DND-41 (cell line): Measurements from ENCODE around the gene ABCG5.

Experiments used
- ATAC-seq: fragments of 200-7000 bp; cut with Tn5 transposase; 3 replicates; pipeline ENCODE4 v1.9.1; 2021; ENCODE audit warnings: low read depth; ENCODE audit not compliant: insufficient read depth
- DNase-seq: peaks from one replicate; pipeline ENCODE4 v3.0.0-alpha.2; 2020
- H2AFZ ChIP-seq: 2 replicates; pipeline ENCODE4 v1.6.0; 2012; ENCODE audit warnings: low read depth, low read length
- H3K27ac ChIP-seq: 2 replicates; pipeline ENCODE4 v1.5.1; 2012; ENCODE audit warnings: low read length, inconsistent platforms
- H3K27me3 ChIP-seq: fragments of 200-600 bp; sonication (generic); 2 replicates; pipeline ENCODE4 v1.6.0; 2012; ENCODE audit warnings: low read length, mild to moderate bottlenecking, inconsistent platforms; ENCODE audit not compliant: insufficient read depth, poor library complexity
- H3K36me3 ChIP-seq: 2 replicates; pipeline ENCODE4 v1.5.1; 2012; ENCODE audit warnings: low read length, inconsistent platforms; ENCODE audit not compliant: insufficient read depth
- H3K4me1 ChIP-seq: 2 replicates; pipeline ENCODE4 v1.5.1; 2012; ENCODE audit warnings: mild to moderate bottlenecking, low read length; ENCODE audit not compliant: insufficient read depth
- H3K4me2 ChIP-seq: 2 replicates; pipeline ENCODE4 v1.6.0; 2012; ENCODE audit warnings: mild to moderate bottlenecking, moderate library complexity, low read length, inconsistent platforms; ENCODE audit not compliant: insufficient read depth
- H3K4me3 ChIP-seq, 2 experiments: fragments of 200-600 bp in 1 of 2; shearing (Covaris generic) in 1 of 2; 2 replicates each; pipeline ENCODE4 v1.5.1; 2012 to 2016; ENCODE audit warnings: inconsistent platforms in 2 of 2, low read length in 2 of 2, mild to moderate bottlenecking in 2 of 2, low read depth in 1 of 2, moderate library complexity in 1 of 2
- H3K79me2 ChIP-seq: 2 replicates; pipeline ENCODE4 v1.6.0; 2012; ENCODE audit warnings: low read length, inconsistent platforms; ENCODE audit not compliant: insufficient read depth
- H3K9ac ChIP-seq: 2 replicates; pipeline ENCODE4 v1.6.0; 2012; ENCODE audit warnings: low read depth, mild to moderate bottlenecking, inconsistent platforms, low read length, moderate library complexity
- H3K9me3 ChIP-seq: 2 replicates; pipeline ENCODE4 v1.5.1; 2012; ENCODE audit warnings: low read length, moderate library complexity, mild to moderate bottlenecking, inconsistent platforms; ENCODE audit not compliant: insufficient read depth, severe bottlenecking
- H4K20me1 ChIP-seq: 2 replicates; pipeline ENCODE4 v1.6.0; 2012; ENCODE audit warnings: low read length; ENCODE audit not compliant: insufficient read depth
- CTCF ChIP-seq: IDR thresholded peaks from 2 replicates; pipeline ENCODE4 v1.5.1; 2012; ENCODE audit warnings: borderline replicate concordance, low read length, moderate library complexity, mild to moderate bottlenecking; ENCODE audit not compliant: poor library complexity, severe bottlenecking; ENCODE audit errors: extremely low read depth
- EZH2 ChIP-seq: IDR thresholded peaks from 3 replicates; pipeline ENCODE4 v1.6.1; 2012; ENCODE audit warnings: borderline replicate concordance, low read depth, mild to moderate bottlenecking, moderate library complexity, low read length, inconsistent platforms; ENCODE audit not compliant: severe bottlenecking

ABCG5 gene

GRCh38 chr2:43776324-43776723, 62.3 kb downstream of the ABCG5 start:
- no peaks in the 10 kb centered on the region for H4K20me1 ChIP-seq
- TF ChIP-seq EZH2 (no peak), CTCF (no peak)
- no peaks in the 10 kb centered on the region for H3K9me3 ChIP-seq
- H3K27ac ChIP-seq = no peak overlapping the region
- peaks cover 17% of the 10 kb centered on the region for H3K4me1 ChIP-seq
- no peaks in the 10 kb centered on the region for H3K36me3 ChIP-seq
- no peaks in the 10 kb centered on the region for H3K27me3 ChIP-seq
- H3K79me2 ChIP-seq = no peaks in the 10 kb centered on the region
- no peak overlapping the region for H3K9ac ChIP-seq
- H2AFZ ChIP-seq = no peak overlapping the region
- no peak overlapping the region for H3K4me2 ChIP-seq
- ATAC-seq (no peak), DNase-seq (no peak)
- H3K4me3 ChIP-seq = no peak overlapping the region

- Histone ChIP-seq H2AFZ (peak overlapping the region; percentile 94), H3K79me2 (no peaks in the 10 kb centered on the region), H3K36me3 (no peaks in the 10 kb centered on the region), H4K20me1 (no peaks in the 10 kb centered on the region), H3K9ac (peak overlapping the region; percentile 53), H3K4me1 (peaks cover 17% of the 10 kb centered on the region), H3K27ac (peak overlapping the region; percentile 25; the same call in 1 of the 2 replicates), H3K4me2 (peak overlapping the region; percentile 81), H3K4me3 (peak overlapping the region; percentile 52 to 75), H3K27me3 (no peaks in the 10 kb centered on the region), H3K9me3 (no peaks in the 10 kb centered on the region)
- no peak for TF ChIP-seq EZH2
- TF ChIP-seq CTCF = no peak
- no peak for DNase-seq
- no peak for ATAC-seq
These were observed 64.0 kb downstream of the ABCG5 start for GRCh38 chr2:43774617-43775016.

GRCh38 chr2:43773876-43774613, 64.6 kb downstream of the ABCG5 start, which contains the start of gene DYNC2LI1:
Gene DYNC2LI1, plus strand, starts transcription at chr2:43774039. Its CDS starts 100 bp downstream, at chr2:43774139.
- no peaks in the 10 kb centered on the region for H3K79me2 ChIP-seq
- no peaks in the 10 kb centered on the region for H4K20me1 ChIP-seq
- DNase-seq = peak; percentile 82
- H3K27ac ChIP-seq = peak within 1 kb of the TSS; percentile 25
- ATAC-seq = peak; percentile 98
- peak within 1 kb of the TSS; percentile 94 for H2AFZ ChIP-seq
- no peaks in the 10 kb centered on the region for H3K27me3 ChIP-seq
- H3K9me3 ChIP-seq = no peaks in the 10 kb centered on the region
- peak within 1 kb of the TSS; percentile 53 for H3K9ac ChIP-seq
- peak within 1 kb of the TSS; percentile 52 to 75 for H3K4me3 ChIP-seq
- TF ChIP-seq EZH2 = no peak
- TF ChIP-seq CTCF = no peak
- H3K4me1 ChIP-seq = peaks cover 17% of the 10 kb centered on the region
- peak within 1 kb of the TSS; percentile 81 for H3K4me2 ChIP-seq
- H3K36me3 ChIP-seq = no peaks in the 10 kb centered on the region
